AG04449 (cell line): ENCODE measurements around the gene SAXO1.

Experiments
- CTCF ChIA-PET: fragments of 350-600 bp; formaldehyde crosslinking; extraction: SDS; loops from one replicate; lab custom pipeline; 2021; ENCODE audit warnings: antibody characterized with exemption; lab: Yijun Ruan, JAX
- POLR2A ChIA-PET: fragments of 400-600, 350-600 bp; formaldehyde crosslinking; extraction: SDS; loops from one replicate; lab custom pipeline; 2020; ENCODE audit warnings: antibody characterized with exemption, inconsistent platforms; lab: Yijun Ruan, JAX
- DNase-seq: peaks from one replicate; pipeline ENCODE4 v3.0.0-alpha.2; 2010; ENCODE audit warnings: low read depth, low spot score
- H3K4me3 ChIP-seq: 2 replicates; pipeline ENCODE4 v1.5.1; 2011; ENCODE audit warnings: low read depth, mild to moderate bottlenecking, control low read depth, low read length
- CTCF ChIP-seq: IDR thresholded peaks from one replicate; pipeline ENCODE4 v1.5.1; 2011; ENCODE audit warnings: mild to moderate bottlenecking, moderate library complexity, low read length, control low read depth, inconsistent platforms; ENCODE audit not compliant: insufficient read depth; ENCODE audit errors: missing control alignments

SAXO1 gene

GRCh38 chr9:18971404-18971803 lies 61.6 kb downstream of the SAXO1 start:
- no peak for DNase-seq
- CTCF ChIA-PET, result no interaction called here
- no peak overlapping the region for H3K4me3 ChIP-seq
- TF ChIP-seq CTCF, result no peak
- POLR2A ChIA-PET, result no interaction called here

DNA sequence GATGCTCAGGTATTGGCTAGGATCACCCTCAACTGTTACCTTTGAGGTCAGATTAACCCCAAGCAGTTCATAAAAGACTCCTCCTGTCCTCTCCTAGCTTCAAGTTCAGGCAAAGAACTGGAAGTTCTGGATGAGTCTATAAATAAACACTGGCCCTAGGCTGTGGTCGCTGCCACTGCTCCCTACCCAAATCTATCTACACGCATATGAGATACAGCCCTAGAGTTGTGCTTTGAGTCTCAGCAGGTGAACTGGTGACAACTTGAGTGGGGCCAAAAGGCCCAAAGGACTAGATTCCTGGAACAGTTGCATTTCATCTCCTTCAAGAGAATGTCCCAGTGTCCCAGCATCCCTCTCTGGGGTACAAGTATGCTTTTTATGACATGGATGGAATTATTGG lies 62.6 kb downstream of the SAXO1 start:
- ChIA-PET CTCF (no interaction called here), POLR2A (no interaction called here)
- no peak overlapping the region for H3K4me3 ChIP-seq
- no peak for TF ChIP-seq CTCF
- no peak for DNase-seq

GRCh38 chr9:18969128-18969527 lies 63.9 kb downstream of the SAXO1 start:
- ChIA-PET POLR2A (no interaction called here), CTCF (no interaction called here)
- no peak overlapping the region for H3K4me3 ChIP-seq
- no peak for TF ChIP-seq CTCF
- DNase-seq, result no peak

DNA sequence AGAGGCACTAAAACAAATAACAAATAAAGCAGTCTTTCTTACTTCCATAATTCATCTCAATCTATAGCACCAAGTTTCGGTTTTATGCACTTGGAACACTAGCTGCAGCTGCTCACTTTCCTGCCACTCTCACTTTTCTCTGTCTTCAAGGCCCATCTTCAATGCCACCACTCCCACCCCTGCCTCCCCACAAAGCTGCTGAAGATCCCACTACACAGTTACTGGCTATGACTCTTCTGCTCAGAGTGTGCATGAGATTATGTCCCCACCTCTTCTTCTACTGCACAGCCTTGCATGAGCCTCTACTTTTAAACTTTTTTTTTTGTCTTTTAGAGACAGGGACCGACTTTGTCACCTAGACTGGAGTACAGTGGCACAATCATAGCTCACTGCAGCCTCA lies 77.4 kb downstream of the SAXO1 start:
- no peak for DNase-seq
- POLR2A ChIA-PET, result interaction anchor here (0.6 kb wide), 1 partner anchor 11 kb away, joined by 4 read pairs; no protein-coding TSS in a partner anchor
- no peak for TF ChIP-seq CTCF
- CTCF ChIA-PET, result interaction anchor here (1.5 kb wide), 1 partner anchor 509 kb away, joined by 3 read pairs; no protein-coding TSS in a partner anchor
- H3K4me3 ChIP-seq, result no peak overlapping the region

DNA sequence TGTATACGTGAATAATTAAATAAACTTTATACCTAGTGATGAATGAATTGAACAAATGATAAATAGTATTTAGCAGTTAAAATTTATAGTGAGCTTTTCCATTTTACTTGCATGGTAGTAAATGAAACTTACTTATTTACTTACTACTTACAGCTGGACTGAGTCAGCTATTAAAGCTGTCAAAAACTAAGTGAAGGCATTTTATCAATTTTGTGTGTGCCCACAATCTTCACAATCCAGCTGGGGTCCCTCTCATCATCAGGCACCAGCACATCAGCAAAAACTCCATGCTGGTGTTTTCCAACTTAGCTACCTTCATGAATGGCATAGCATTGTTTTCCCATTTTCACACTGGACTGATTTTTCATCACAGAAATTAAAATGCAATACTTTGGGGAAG lies 81.1 kb downstream of the SAXO1 start:
- ChIA-PET CTCF (no interaction called here), POLR2A (no interaction called here)
- no peak for TF ChIP-seq CTCF
- no peak overlapping the region for H3K4me3 ChIP-seq
- no peak for DNase-seq

DNA sequence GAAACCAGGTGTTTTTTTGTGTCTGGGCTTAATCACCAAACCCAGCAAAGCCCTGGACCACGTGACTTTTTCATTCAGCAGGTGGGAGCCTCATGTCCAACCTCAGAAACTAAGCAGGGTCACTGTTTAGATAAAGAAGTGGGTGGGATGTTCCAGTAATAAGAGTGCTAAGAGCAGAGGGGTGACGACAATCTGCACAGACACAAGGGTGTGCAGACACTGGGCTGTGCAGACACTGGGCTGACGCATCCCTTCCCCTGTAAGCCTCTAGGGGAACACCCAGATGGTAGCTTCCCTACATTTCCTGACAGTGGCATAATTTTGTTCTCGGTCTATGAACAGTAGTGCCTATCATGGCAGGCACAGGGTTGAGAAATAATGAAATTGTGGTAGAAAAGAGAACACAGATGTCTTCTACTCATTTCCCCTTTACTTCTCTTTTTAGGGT lies 85.1 kb downstream of the SAXO1 start:
- H3K4me3 ChIP-seq, result no peak overlapping the region
- DNase-seq, result no peak
- CTCF ChIA-PET, result interaction anchor here (1.5 kb wide), 1 partner anchor 11 kb away, joined by 3 read pairs; no protein-coding TSS in a partner anchor
- TF ChIP-seq CTCF, result no peak
- POLR2A ChIA-PET, result no interaction called here
